ENCODE measurements around the gene ALAD.

- TF ChIP-seq CTCF (conservative IDR thresholded peaks at IDR 0.05; ENCODE audit: low read depth, low read length) (no peak), EZH2 (IDR thresholded peaks at IDR 0.05; ENCODE audit: borderline replicate concordance, low read depth, low read length, poor library complexity, severe bottlenecking) (no peak)
Measured at GRCh38 chr9:113387560-113388230, 13.4 kb downstream of the ALAD start.
